Activated CD4-positive, alpha-beta T cell treated with anti-CD3 and anti-CD28 coated beads, Interleukin-2, amount 10 ng/mL, durations not matched to agents 7 days and 5 days (primary cell): ENCODE results near the gene SCRN1. TPM values are rescaled to one million over a fixed set of nuclear protein-coding genes. Genes with fewer than 3 reads are reported as not detected.

Experiments used
- CTCF ChIA-PET: fragments of 350-600 bp; sonication (Branson Sonifier 250); formaldehyde crosslinking; loops from one replicate; lab custom pipeline; 2021; ENCODE audit warnings: antibody characterized with exemption; lab: Charles Lee
- POLR2A ChIA-PET: fragments of 350-600 bp; sonication (Branson Sonifier 250); formaldehyde crosslinking; loops from one replicate; lab custom pipeline; 2021; ENCODE audit warnings: antibody characterized with exemption; lab: Charles Lee
- DNase-seq: peaks from one replicate; pipeline ENCODE4 v3.0.0-alpha.2; 2020
- H3K27ac Mint-ChIP-seq: one replicate; pipeline ENCODE4 v1.8.0; 2021; ENCODE audit warnings: mild to moderate bottlenecking, moderate library complexity, mixed read lengths
- H3K27me3 Mint-ChIP-seq: one replicate; pipeline ENCODE4 v1.8.0; 2021; ENCODE audit warnings: mixed read lengths
- H3K36me3 Mint-ChIP-seq: one replicate; pipeline ENCODE4 v1.8.0; 2021; ENCODE audit warnings: low read depth, mixed read lengths
- H3K4me1 Mint-ChIP-seq: one replicate; pipeline ENCODE4 v1.8.0; 2021; ENCODE audit warnings: mixed read lengths
- H3K4me3 Mint-ChIP-seq: one replicate; pipeline ENCODE4 v1.8.0; 2021; ENCODE audit warnings: mild to moderate bottlenecking, moderate library complexity, mixed read lengths
- H3K9me3 Mint-ChIP-seq: one replicate; pipeline ENCODE4 v1.8.0; 2021; ENCODE audit warnings: mixed read lengths
- total RNA-seq, 2 experiments: library from RNA; stranded (reverse); gene quantifications; one replicate each; pipeline ENCODE4 v1.2.3, GENCODE V29; 2021

Gene SCRN1
- total RNA-seq, 2 experiments from 2014 or later, result 2.1 TPM

GRCh38 chr7:29955799-29956486 is 33.7 kb downstream of the SCRN1 start:
- Mint-ChIP-seq H3K4me3 (peak overlapping the region; percentile 6), H3K27me3 (peaks cover 3% of the 10 kb centered on the region), H3K9me3 (peaks cover 4% of the 10 kb centered on the region), H3K4me1 (peaks cover 29% of the 10 kb centered on the region), H3K27ac (peak overlapping the region; percentile 52), H3K36me3 (no peaks in the 10 kb centered on the region)
- DNase-seq, result peak; percentile 33
- ChIA-PET CTCF (interaction anchor here (0.8 to 1.4 kb wide), 2 partner anchors 13 to 29 kb away, joined by 3 to 4 read pairs; no protein-coding TSS in a partner anchor), POLR2A (interaction anchor here (0.7 kb wide), 1 partner anchor 13 kb away, joined by 3 read pairs; no protein-coding TSS in a partner anchor)

GRCh38 chr7:29955075-29955792 is 34.4 kb downstream of the SCRN1 start:
- H3K4me3 Mint-ChIP-seq, result no peak overlapping the region
- peaks cover 4% of the 10 kb centered on the region for H3K9me3 Mint-ChIP-seq
- H3K4me1 Mint-ChIP-seq, result peaks cover 29% of the 10 kb centered on the region
- peaks cover 3% of the 10 kb centered on the region for H3K27me3 Mint-ChIP-seq
- no peak overlapping the region for H3K27ac Mint-ChIP-seq
- DNase-seq, result no peak
- CTCF ChIA-PET, result no interaction called here
- no peaks in the 10 kb centered on the region for H3K36me3 Mint-ChIP-seq
- POLR2A ChIA-PET, result interaction anchor here (0.7 kb wide), 1 partner anchor 14 kb away, joined by 3 read pairs; no protein-coding TSS in a partner anchor

- H3K27ac Mint-ChIP-seq, result no peak overlapping the region
- no peak for DNase-seq
- H3K9me3 Mint-ChIP-seq, result peaks cover 4% of the 10 kb centered on the region
- H3K4me1 Mint-ChIP-seq, result peaks cover 29% of the 10 kb centered on the region
- ChIA-PET CTCF (no interaction called here), POLR2A (no interaction called here)
- no peak overlapping the region for H3K4me3 Mint-ChIP-seq
- H3K27me3 Mint-ChIP-seq, result no peaks in the 10 kb centered on the region
- H3K36me3 Mint-ChIP-seq, result no peaks in the 10 kb centered on the region
These were observed 35.8 kb downstream of the SCRN1 start for GRCh38 chr7:29953726-29954347.

- ChIA-PET CTCF (interaction anchor here (1.0 kb wide), 1 partner anchor 129 kb away, joined by 3 read pairs; no protein-coding TSS in a partner anchor), POLR2A (no interaction called here)
- no peak overlapping the region for H3K4me3 Mint-ChIP-seq
- H3K9me3 Mint-ChIP-seq, result peaks cover 4% of the 10 kb centered on the region
- peaks cover 1% of the 10 kb centered on the region for H3K27me3 Mint-ChIP-seq
- peaks cover 15% of the 10 kb centered on the region for H3K4me1 Mint-ChIP-seq
- no peak overlapping the region for H3K27ac Mint-ChIP-seq
- H3K36me3 Mint-ChIP-seq, result no peaks in the 10 kb centered on the region
- DNase-seq, result no peak
These were observed 38.4 kb downstream of the SCRN1 start for GRCh38 chr7:29951206-29951605.

- ChIA-PET CTCF (interaction anchor here (1.0 kb wide), 1 partner anchor 130 kb away, joined by 3 read pairs; no protein-coding TSS in a partner anchor), POLR2A (no interaction called here)
- Mint-ChIP-seq H3K27ac (no peak overlapping the region), H3K4me1 (peaks cover 8% of the 10 kb centered on the region), H3K27me3 (peaks cover 1% of the 10 kb centered on the region), H3K36me3 (no peaks in the 10 kb centered on the region), H3K4me3 (no peak overlapping the region), H3K9me3 (peaks cover 4% of the 10 kb centered on the region)
- no peak for DNase-seq
These were observed 39.1 kb downstream of the SCRN1 start for GRCh38 chr7:29950480-29950879.

GRCh38 chr7:29948587-29948986 is 41.0 kb downstream of the SCRN1 start:
- H3K27ac Mint-ChIP-seq, result no peak overlapping the region
- no peaks in the 10 kb centered on the region for H3K36me3 Mint-ChIP-seq
- ChIA-PET CTCF (interaction anchor here (1.2 kb wide), 1 partner anchor 20 kb away, joined by 3 read pairs; no protein-coding TSS in a partner anchor), POLR2A (no interaction called here)
- no peaks in the 10 kb centered on the region for H3K4me1 Mint-ChIP-seq
- no peak for DNase-seq
- peaks cover 4% of the 10 kb centered on the region for H3K9me3 Mint-ChIP-seq
- H3K27me3 Mint-ChIP-seq, result peaks cover 1% of the 10 kb centered on the region
- H3K4me3 Mint-ChIP-seq, result no peak overlapping the region

GRCh38 chr7:29946428-29947186 is 43.0 kb downstream of the SCRN1 start:
- ChIA-PET POLR2A (no interaction called here), CTCF (interaction anchor here (1.7 kb wide), 1 partner anchor 12 kb away, joined by 3 read pairs; no protein-coding TSS in a partner anchor)
- H3K4me1 Mint-ChIP-seq, result no peaks in the 10 kb centered on the region
- H3K36me3 Mint-ChIP-seq, result no peaks in the 10 kb centered on the region
- H3K27me3 Mint-ChIP-seq, result peaks cover 1% of the 10 kb centered on the region
- peaks cover 4% of the 10 kb centered on the region for H3K9me3 Mint-ChIP-seq
- no peak overlapping the region for H3K4me3 Mint-ChIP-seq
- DNase-seq, result no peak
- H3K27ac Mint-ChIP-seq, result no peak overlapping the region

GRCh38 chr7:29945259-29945809 is 44.3 kb downstream of the SCRN1 start:
- no peaks in the 10 kb centered on the region for H3K4me1 Mint-ChIP-seq
- H3K4me3 Mint-ChIP-seq, result no peak overlapping the region
- no peaks in the 10 kb centered on the region for H3K36me3 Mint-ChIP-seq
- no peak overlapping the region for H3K27ac Mint-ChIP-seq
- H3K9me3 Mint-ChIP-seq, result no peaks in the 10 kb centered on the region
- ChIA-PET POLR2A (no interaction called here), CTCF (interaction anchor here (1.7 kb wide), 1 partner anchor 11 kb away, joined by 3 read pairs; no protein-coding TSS in a partner anchor)
- no peak for DNase-seq
- H3K27me3 Mint-ChIP-seq, result peaks cover 1% of the 10 kb centered on the region

GRCh38 chr7:29940199-29940598 is 49.4 kb downstream of the SCRN1 start:
- no peak for DNase-seq
- Mint-ChIP-seq H3K4me1 (no peaks in the 10 kb centered on the region), H3K36me3 (no peaks in the 10 kb centered on the region), H3K4me3 (no peak overlapping the region), H3K27ac (no peak overlapping the region), H3K27me3 (no peaks in the 10 kb centered on the region), H3K9me3 (no peaks in the 10 kb centered on the region)
- ChIA-PET CTCF (no interaction called here), POLR2A (no interaction called here)

DNA sequence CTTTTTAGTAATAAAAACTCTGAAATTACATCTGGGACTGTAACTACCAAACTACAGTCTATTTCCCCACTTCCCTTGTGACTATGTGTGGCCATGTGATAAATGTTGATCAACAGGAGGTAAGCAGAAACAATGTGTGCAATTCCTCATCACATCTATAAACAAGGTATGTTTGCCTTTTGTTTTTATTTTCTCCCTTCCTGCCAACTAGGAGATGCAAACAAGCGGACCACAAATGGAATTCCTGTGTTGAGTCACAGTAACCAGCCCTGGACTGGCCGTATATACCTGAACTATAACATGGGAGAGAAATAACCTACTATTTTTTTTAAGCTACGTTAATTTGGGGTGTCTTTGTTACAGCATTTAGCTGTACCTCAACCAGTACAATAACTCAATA is 52.5 kb downstream of the SCRN1 start:
- Mint-ChIP-seq H3K4me1 (no peaks in the 10 kb centered on the region), H3K27ac (no peak overlapping the region), H3K27me3 (no peaks in the 10 kb centered on the region), H3K9me3 (no peaks in the 10 kb centered on the region), H3K36me3 (no peaks in the 10 kb centered on the region), H3K4me3 (no peak overlapping the region)
- ChIA-PET POLR2A (no interaction called here), CTCF (no interaction called here)
- no peak for DNase-seq

GRCh38 chr7:29935111-29935510 is 54.5 kb downstream of the SCRN1 start:
- ChIA-PET POLR2A (no interaction called here), CTCF (no interaction called here)
- H3K27ac Mint-ChIP-seq, result no peak overlapping the region
- no peaks in the 10 kb centered on the region for H3K27me3 Mint-ChIP-seq
- no peak overlapping the region for H3K4me3 Mint-ChIP-seq
- no peaks in the 10 kb centered on the region for H3K4me1 Mint-ChIP-seq
- no peaks in the 10 kb centered on the region for H3K9me3 Mint-ChIP-seq
- DNase-seq, result no peak
- H3K36me3 Mint-ChIP-seq, result no peaks in the 10 kb centered on the region
